ENCODE measurements around the gene ZBTB7C.

Gene ZBTB7C

DNA sequence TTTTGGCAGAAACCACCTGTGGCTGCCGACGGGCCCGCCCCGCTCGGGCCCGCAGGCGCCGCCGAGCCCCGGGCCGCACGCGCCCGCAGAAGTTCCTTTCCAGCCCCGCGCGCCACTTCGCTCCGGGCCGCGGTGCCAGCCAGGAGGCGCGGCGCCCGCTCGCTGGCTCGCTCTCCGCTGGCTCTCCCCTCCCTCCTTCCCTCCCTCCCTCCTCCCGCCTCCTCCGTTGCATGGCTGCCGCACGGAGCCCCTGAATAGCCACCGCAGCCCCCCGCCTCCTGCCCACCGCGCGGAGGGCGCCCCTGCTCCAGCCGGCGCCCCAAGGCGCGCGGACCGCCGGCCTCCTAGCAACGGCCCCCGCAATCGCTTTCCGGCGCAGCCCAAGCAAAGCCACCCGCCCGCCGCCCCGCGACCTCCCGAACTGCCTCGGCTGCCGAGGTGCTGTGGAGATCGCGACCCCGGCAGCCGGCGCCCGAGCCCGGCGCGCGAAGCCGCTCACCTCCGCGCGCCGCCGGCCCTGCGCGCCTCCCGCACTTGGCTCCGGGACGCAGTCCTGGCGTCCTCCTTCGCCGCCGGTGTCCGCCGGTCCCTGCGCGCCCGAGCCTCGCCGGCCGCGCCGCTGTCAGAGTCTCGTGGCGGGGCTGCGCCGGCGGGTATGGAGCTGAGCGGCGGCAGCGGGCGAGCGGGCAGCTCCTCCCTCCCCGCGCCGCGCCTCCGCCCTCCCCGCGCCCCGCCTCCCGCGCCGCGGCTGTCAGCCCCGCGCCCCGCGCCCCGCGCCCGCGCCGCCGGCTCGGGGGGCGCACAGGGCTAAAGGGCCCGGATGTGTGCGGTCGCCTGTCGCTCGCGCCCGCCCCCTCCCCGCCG is at the start of gene ZBTB7C:
ZBTB7C (minus strand) TSS at position 657 of the 864 bp plus-strand sequence.
- H3K4me3 ChIP-seq (ENCODE audit: low read length), result peak within 1 kb of the TSS; percentile 68
- DNase-seq (ENCODE audit: low read depth), result peak; percentile 12
- TF ChIP-seq, protein P1, sequence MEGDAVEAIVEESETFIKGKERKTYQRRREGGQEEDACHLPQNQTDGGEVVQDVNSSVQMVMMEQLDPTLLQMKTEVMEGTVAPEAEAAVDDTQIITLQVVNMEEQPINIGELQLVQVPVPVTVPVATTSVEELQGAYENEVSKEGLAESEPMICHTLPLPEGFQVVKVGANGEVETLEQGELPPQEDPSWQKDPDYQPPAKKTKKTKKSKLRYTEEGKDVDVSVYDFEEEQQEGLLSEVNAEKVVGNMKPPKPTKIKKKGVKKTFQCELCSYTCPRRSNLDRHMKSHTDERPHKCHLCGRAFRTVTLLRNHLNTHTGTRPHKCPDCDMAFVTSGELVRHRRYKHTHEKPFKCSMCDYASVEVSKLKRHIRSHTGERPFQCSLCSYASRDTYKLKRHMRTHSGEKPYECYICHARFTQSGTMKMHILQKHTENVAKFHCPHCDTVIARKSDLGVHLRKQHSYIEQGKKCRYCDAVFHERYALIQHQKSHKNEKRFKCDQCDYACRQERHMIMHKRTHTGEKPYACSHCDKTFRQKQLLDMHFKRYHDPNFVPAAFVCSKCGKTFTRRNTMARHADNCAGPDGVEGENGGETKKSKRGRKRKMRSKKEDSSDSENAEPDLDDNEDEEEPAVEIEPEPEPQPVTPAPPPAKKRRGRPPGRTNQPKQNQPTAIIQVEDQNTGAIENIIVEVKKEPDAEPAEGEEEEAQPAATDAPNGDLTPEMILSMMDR (conservative IDR thresholded peaks at IDR 0.05; ENCODE audit: low read length), result no peak

DNA sequence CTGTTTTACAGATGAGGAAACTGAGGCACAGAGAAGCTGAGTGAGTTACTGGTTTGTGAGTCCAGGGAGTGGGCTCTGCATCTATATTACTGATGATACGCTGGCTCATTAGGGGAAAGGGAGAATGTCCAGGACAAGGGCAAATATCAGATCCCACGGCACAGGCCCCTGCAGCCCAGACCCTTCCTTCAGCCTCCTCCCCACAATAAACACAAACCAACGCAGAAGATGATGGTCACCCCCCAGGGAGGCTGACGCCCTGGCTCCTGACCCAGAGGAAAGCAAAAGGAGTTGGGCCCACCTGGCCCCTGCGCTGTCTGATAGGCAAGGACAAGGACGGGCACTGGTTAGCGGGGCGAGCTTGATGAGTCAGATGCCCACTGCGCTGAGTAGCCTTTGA is 47.7 kb upstream of the ZBTB7C start:
- DNase-seq (ENCODE audit: low read depth), result no peak
- no peak overlapping the region for H3K4me3 ChIP-seq (ENCODE audit: low read length)
- TF ChIP-seq, protein P1 (conservative IDR thresholded peaks at IDR 0.05; ENCODE audit: low read length), result no peak

DNA sequence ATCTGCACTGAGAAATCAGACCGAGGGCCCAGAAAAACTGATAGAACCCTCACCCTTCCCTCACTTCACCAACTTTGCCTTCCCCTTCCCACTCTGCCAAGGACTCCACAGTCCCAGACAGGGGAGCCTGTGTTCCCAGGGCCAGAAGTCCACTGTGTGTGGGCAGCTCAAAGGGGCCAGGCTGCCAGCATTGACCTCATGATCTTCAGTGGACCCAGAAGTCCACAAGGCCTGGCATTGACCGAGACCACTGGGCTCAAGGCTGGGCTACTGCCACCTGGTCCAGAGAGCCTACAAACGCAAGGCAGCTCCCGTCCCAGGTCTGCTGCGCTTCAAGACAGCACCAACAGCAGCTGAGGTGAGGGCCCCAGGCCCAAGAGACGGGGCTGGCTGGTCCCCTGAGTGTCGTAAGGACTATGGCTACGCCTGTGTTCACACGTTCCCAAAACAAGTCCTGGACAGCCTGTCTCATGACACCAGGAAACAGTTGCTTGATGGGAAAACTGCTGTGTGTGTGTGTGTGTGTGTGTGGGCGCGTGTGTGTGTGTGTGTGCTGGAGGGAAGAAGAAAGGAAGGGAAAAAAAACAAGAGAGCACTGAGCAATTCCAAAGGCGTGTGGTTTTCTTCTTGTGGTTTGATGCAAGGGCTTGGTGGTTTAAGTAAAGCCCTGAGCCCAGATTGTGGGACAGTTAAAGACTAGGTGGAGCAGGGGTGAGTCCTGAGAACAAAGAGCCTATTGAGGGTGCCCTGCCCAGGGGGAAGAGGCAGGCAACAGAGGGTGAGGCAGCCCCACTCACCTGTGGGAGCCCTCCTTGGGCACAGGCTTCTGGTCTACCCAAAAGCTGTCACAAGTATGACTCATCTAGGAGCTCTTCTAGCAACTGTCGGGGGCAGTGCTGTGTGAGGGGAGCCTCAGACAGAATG is 46.6 kb upstream of the ZBTB7C start:
- TF ChIP-seq, protein P1 (conservative IDR thresholded peaks at IDR 0.05; ENCODE audit: low read length), result no peak
- H3K4me3 ChIP-seq (ENCODE audit: low read length), result no peak overlapping the region
- peak; percentile 94 for DNase-seq (ENCODE audit: low read depth)

DNA sequence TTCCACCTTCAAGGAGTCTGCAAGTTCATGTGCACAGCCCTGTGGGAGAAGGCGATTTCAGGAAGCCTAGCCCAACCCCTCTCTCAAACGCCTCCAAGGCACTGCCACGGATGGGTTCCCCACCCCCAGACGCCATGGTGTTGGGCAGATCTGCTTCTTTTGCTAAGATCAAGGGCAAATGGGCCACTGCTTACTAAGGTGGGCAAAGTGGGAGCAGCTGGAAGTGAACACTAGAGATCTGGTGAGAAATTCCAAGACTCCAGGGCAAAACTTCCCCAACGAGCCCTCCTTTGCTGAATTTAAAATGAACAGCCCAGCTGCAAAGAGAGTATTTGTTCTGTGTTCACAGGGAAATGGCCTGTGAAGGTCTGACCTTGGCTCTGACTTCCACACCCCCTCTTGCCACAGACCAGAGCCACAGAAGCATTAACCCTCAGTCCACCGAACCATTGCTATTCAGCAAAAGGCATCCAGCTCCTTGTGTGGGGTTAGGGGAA is 45.1 kb upstream of the ZBTB7C start:
- H3K4me3 ChIP-seq (ENCODE audit: low read length), result no peak overlapping the region
- TF ChIP-seq, protein P1 (conservative IDR thresholded peaks at IDR 0.05; ENCODE audit: low read length), result no peak
- no peak for DNase-seq (ENCODE audit: low read depth)

DNA sequence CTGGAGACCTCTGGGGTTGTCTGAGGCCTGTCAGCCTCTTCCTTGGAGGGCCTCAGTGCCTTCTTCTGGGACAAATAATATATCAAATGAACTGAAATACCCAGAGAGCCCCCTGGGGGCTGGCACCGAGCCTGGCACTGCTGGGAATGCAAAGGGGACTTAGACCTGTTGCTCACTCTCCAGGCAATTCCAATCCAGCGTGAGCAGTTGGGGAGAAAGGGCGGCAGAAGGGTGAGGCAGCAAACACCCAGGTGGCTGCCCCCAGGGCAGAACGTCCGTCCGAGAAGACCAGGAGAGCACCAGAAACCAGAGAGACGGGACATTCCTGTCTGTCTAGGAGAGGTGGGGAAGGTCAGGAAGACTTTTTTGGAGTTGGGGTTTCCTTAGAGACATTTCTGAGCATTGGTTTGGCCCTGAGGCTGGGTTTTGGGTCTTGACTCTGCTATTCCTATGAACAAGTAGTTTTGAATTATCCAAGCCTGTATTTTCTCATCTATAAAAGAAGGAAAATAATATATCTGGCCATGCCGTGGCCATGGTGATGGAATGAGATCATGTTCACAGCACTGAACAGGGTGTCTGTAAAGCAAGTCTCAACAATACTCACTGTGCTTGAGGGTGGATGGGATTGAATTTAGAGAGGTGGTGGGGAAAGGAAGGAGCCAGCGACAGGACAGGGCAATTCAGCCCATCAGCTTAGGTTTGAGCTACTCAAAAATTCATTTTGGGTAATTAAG is 44.3 kb upstream of the ZBTB7C start:
- no peak overlapping the region for H3K4me3 ChIP-seq (ENCODE audit: low read length)
- TF ChIP-seq, protein P1 (conservative IDR thresholded peaks at IDR 0.05; ENCODE audit: low read length), result no peak

DNA sequence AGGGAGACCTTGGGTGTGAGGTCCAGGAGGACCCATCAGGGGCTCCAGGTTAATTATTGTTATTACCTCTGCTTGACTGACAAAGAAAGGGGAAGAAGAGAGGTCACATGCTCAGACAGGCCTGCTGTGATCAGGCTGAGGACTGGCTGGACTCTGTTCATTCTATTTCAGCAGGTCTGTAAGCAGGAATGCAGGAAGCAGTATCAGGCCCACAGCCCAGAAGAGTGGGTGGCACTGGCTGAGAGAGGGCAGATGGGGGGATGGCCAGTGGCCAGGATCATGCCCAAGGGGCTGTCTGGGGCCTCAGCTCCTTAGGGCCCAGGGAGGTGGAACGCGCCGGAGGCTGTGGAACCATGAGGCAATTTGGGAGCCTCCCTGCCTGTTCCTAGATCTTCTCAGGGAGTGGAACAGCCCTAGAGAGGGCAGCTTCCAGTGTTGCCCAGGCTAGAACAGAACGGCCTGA is 43.7 kb upstream of the ZBTB7C start:
- H3K4me3 ChIP-seq (ENCODE audit: low read length), result no peak overlapping the region
- no peak for DNase-seq (ENCODE audit: low read depth)
- TF ChIP-seq, protein P1 (conservative IDR thresholded peaks at IDR 0.05; ENCODE audit: low read length), result no peak

More for the DNA sequence above, 44.3 kb upstream of the ZBTB7C start:
- DNase-seq (ENCODE audit: low read depth), result no peak

Measured in AG10803 (cell line).